Large intestine (tissue), 3 donors: ENCODE data around the gene CBFA2T3. TPM values are rescaled to one million over a fixed set of nuclear protein-coding genes. Genes with fewer than 3 reads are reported as not detected.

Experiments
- DNase-seq, 2 donors: peaks; one replicate each; pipeline versions ENCODE4 v3.0.0 to v3.0.0-alpha.2; 2013
- H3K27ac ChIP-seq: one replicate; pipeline ENCODE4 v1.5.1; 2013; ENCODE audit warnings: low read length
- H3K27me3 ChIP-seq: 2 replicates; pipeline ENCODE4 v1.6.1; 2013; ENCODE audit warnings: low read length; ENCODE audit not compliant: control insufficient read depth, insufficient read depth
- H3K36me3 ChIP-seq: 2 replicates; pipeline ENCODE4 v1.6.1; 2013; ENCODE audit warnings: low read length; ENCODE audit not compliant: control insufficient read depth, insufficient read depth
- H3K4me1 ChIP-seq: one replicate; pipeline ENCODE4 v1.6.1; 2013; ENCODE audit warnings: low read length; ENCODE audit not compliant: control insufficient read depth, insufficient read depth
- H3K4me3 ChIP-seq: one replicate; pipeline ENCODE4 v1.5.1; 2013; ENCODE audit warnings: low read length
- H3K9me3 ChIP-seq: one replicate; pipeline ENCODE4 v1.6.1; 2013; ENCODE audit warnings: mild to moderate bottlenecking, low read depth, low read length, moderate library complexity; ENCODE audit not compliant: control insufficient read depth
- WGBS: methylation state at CpG from one replicate; pipeline ENCODE4 v1.1.5; 2013; ENCODE audit warnings: low lambda C conversion rate; ENCODE audit not compliant: insufficient coverage; 5-methylcytosine and 5-hydroxymethylcytosine counted together
- polyA plus RNA-seq: library from polyadenylated mRNA; unstranded; fragments of 120-200 nt; gene quantifications from one replicate; pipeline ENCODE4 v1.2.1, GENCODE V29; 2013

CBFA2T3 gene
- polyA plus RNA-seq, 1 donor = 7.4 TPM

GRCh38 chr16:88911136-88911945, 65.7 kb downstream of the CBFA2T3 start:
- H3K27ac ChIP-seq = no peak overlapping the region
- DNase-seq = no peak

GRCh38 chr16:88910284-88911135, 66.5 kb downstream of the CBFA2T3 start:
- Histone ChIP-seq H3K36me3 (no peaks in the 10 kb centered on the region), H3K4me1 (no peaks in the 10 kb centered on the region), H3K9me3 (peaks cover 4% of the 10 kb centered on the region), H3K27me3 (no peaks in the 10 kb centered on the region), H3K27ac (no peak overlapping the region), H3K4me3 (no peak overlapping the region)
- no peak for DNase-seq
- WGBS = no CpG with 5 or more reads among the region's 26 CpGs

More at GRCh38 chr16:88911136-88911945, 65.7 kb downstream of the CBFA2T3 start:
- Histone ChIP-seq H3K4me1 (no peaks in the 10 kb centered on the region), H3K4me3 (no peak overlapping the region), H3K36me3 (no peaks in the 10 kb centered on the region), H3K9me3 (peaks cover 4% of the 10 kb centered on the region), H3K27me3 (no peaks in the 10 kb centered on the region)
- WGBS = no CpG with 5 or more reads among the region's 36 CpGs

GRCh38 chr16:88909431-88910210, 67.4 kb downstream of the CBFA2T3 start:
- WGBS = no CpG with 5 or more reads among the region's 44 CpGs
- peaks cover 4% of the 10 kb centered on the region for H3K9me3 ChIP-seq
- H3K27ac ChIP-seq = no peak overlapping the region
- no peaks in the 10 kb centered on the region for H3K27me3 ChIP-seq
- H3K36me3 ChIP-seq = no peaks in the 10 kb centered on the region
- no peak overlapping the region for H3K4me3 ChIP-seq
- no peaks in the 10 kb centered on the region for H3K4me1 ChIP-seq
- DNase-seq = no peak

- no peaks in the 10 kb centered on the region for H3K36me3 ChIP-seq
- no peak overlapping the region for H3K4me3 ChIP-seq
- no peak for DNase-seq
- H3K4me1 ChIP-seq = no peaks in the 10 kb centered on the region
- H3K27me3 ChIP-seq = no peaks in the 10 kb centered on the region
- WGBS = no CpG with 5 or more reads among the region's 17 CpGs
- H3K9me3 ChIP-seq = peaks cover 4% of the 10 kb centered on the region
- no peak overlapping the region for H3K27ac ChIP-seq
Observed at GRCh38 chr16:88908307-88908706, 68.7 kb downstream of the CBFA2T3 start.

- no peak overlapping the region for H3K27ac ChIP-seq
- H3K9me3 ChIP-seq = peaks cover 4% of the 10 kb centered on the region
- no peaks in the 10 kb centered on the region for H3K36me3 ChIP-seq
- H3K4me1 ChIP-seq = no peaks in the 10 kb centered on the region
- WGBS = no CpG with 5 or more reads among the region's 4 CpGs
- no peak for DNase-seq
- H3K4me3 ChIP-seq = no peak overlapping the region
- H3K27me3 ChIP-seq = no peaks in the 10 kb centered on the region
Observed at GRCh38 chr16:88907768-88908167, 69.2 kb downstream of the CBFA2T3 start.

- WGBS = no CpG with 5 or more reads among the region's 22 CpGs
- Histone ChIP-seq H3K27me3 (no peaks in the 10 kb centered on the region), H3K9me3 (peaks cover 4% of the 10 kb centered on the region), H3K36me3 (no peaks in the 10 kb centered on the region), H3K4me3 (no peak overlapping the region), H3K27ac (no peak overlapping the region), H3K4me1 (no peaks in the 10 kb centered on the region)
- no peak for DNase-seq
Observed at GRCh38 chr16:88906535-88907105, 70.4 kb downstream of the CBFA2T3 start.

- peaks cover 4% of the 10 kb centered on the region for H3K9me3 ChIP-seq
- H3K36me3 ChIP-seq = no peaks in the 10 kb centered on the region
- no peaks in the 10 kb centered on the region for H3K4me1 ChIP-seq
- H3K27ac ChIP-seq = no peak overlapping the region
- H3K27me3 ChIP-seq = no peaks in the 10 kb centered on the region
- no CpG with 5 or more reads among the region's 16 CpGs for WGBS
- DNase-seq = no peak
- H3K4me3 ChIP-seq = no peak overlapping the region
Observed at GRCh38 chr16:88906020-88906419, 71.0 kb downstream of the CBFA2T3 start.

GRCh38 chr16:88905563-88905962, 71.4 kb downstream of the CBFA2T3 start:
- no peak overlapping the region for H3K4me3 ChIP-seq
- H3K9me3 ChIP-seq = peaks cover 4% of the 10 kb centered on the region
- no peaks in the 10 kb centered on the region for H3K36me3 ChIP-seq
- H3K27ac ChIP-seq = no peak overlapping the region
- H3K27me3 ChIP-seq = no peaks in the 10 kb centered on the region
- whole genome bisulfite sequencing = no CpG with 5 or more reads among the region's 13 CpGs
- no peaks in the 10 kb centered on the region for H3K4me1 ChIP-seq
- DNase-seq = no peak

GRCh38 chr16:88904676-88905365, 72.2 kb downstream of the CBFA2T3 start:
- Histone ChIP-seq H3K9me3 (peaks cover under 1% of the 10 kb centered on the region), H3K27me3 (no peaks in the 10 kb centered on the region), H3K36me3 (no peaks in the 10 kb centered on the region), H3K4me1 (no peaks in the 10 kb centered on the region), H3K27ac (no peak overlapping the region), H3K4me3 (no peak overlapping the region)
- DNase-seq = no peak
- no CpG with 5 or more reads among the region's 21 CpGs for WGBS
